PC-3 (cell line): ENCODE data around the gene DGCR6L. TPM values are rescaled to one million over a fixed set of nuclear protein-coding genes. Genes with fewer than 3 reads are reported as not detected.
"Not testable (repeated sequence)": the region's sequence is repeated elsewhere in the genome, so short reads cannot be mapped to it uniquely, and the experiment has no call there.

Experiments
- ATAC-seq: fragments of 200-7000 bp; cut with Tn5 transposase; 2 replicates; pipeline ENCODE4 v1.9.1; 2020; ENCODE audit warnings: mild to moderate bottlenecking, moderate library complexity
- BruUV-seq: library from RNA; stranded (reverse); fragments of 400-500 nt; replicated peaks from 2 replicates; lab custom pipeline; 2021; lab: Mats Ljungman, UMichigan
- CTCF ChIA-PET: fragments of 300-600 bp; sonication (Branson Sonifier 250); formaldehyde crosslinking; loops from one replicate; lab custom pipeline; 2022; ENCODE audit warnings: antibody characterized with exemption; lab: Charles Lee
- POLR2A ChIA-PET: fragments of 300-600 bp; sonication (Branson Sonifier 250); formaldehyde crosslinking; loops from one replicate; lab custom pipeline; 2022; ENCODE audit warnings: antibody characterized with exemption; ENCODE audit not compliant: unreplicated experiment; lab: Charles Lee
- DNase-seq: peaks from one replicate; pipeline ENCODE4 v3.0.0-alpha.2; 2015
- H2AFZ ChIP-seq: fragments of 300-600 bp; sonication (generic); 2 replicates; pipeline ENCODE4 v1.6.0; 2016; ENCODE audit warnings: antibody characterized with exemption, low read length
- H3F3A ChIP-seq: fragments of 300-600 bp; sonication (generic); one replicate; pipeline ENCODE4 v1.6.0; 2017; ENCODE audit warnings: antibody characterized with exemption, low read length, control low read depth, mild to moderate bottlenecking; ENCODE audit not compliant: unreplicated experiment
- H3K27ac ChIP-seq: fragments of 300-600 bp; sonication (generic); 2 replicates; pipeline ENCODE4 v1.5.1; 2016; ENCODE audit warnings: mild to moderate bottlenecking, low read length
- H3K27me3 ChIP-seq: fragments of 300-600 bp; sonication (generic); 2 replicates; pipeline ENCODE4 v1.6.1; 2016; ENCODE audit warnings: low read length, mixed read lengths
- H3K36me3 ChIP-seq: fragments of 300-600 bp; sonication (generic); 2 replicates; pipeline ENCODE4 v1.6.1; 2016; ENCODE audit warnings: low read depth, mixed run types, low read length, mixed read lengths
- H3K4me1 ChIP-seq: fragments of 300-600 bp; sonication (generic); 2 replicates; pipeline ENCODE4 v1.5.1; 2016; ENCODE audit warnings: low read length; ENCODE audit not compliant: insufficient read depth
- H3K4me2 ChIP-seq: fragments of 300-600 bp; sonication (generic); 2 replicates; pipeline ENCODE4 v1.6.0; 2016; ENCODE audit warnings: low read length
- H3K4me3 ChIP-seq: fragments of 300-600 bp; sonication (generic); 2 replicates; pipeline ENCODE4 v1.5.1; 2016; ENCODE audit warnings: mild to moderate bottlenecking, low read length, mixed read lengths
- H3K79me2 ChIP-seq: fragments of 300-600 bp; sonication (generic); 2 replicates; pipeline ENCODE4 v1.6.1; 2017; ENCODE audit warnings: low read length, mixed read lengths
- H3K9ac ChIP-seq: fragments of 300-600 bp; sonication (generic); 2 replicates; pipeline ENCODE4 v1.6.0; 2016; ENCODE audit warnings: mild to moderate bottlenecking, low read length
- H3K9me2 ChIP-seq: fragments of 300-600 bp; sonication (generic); replicated peaks from 2 replicates; pipeline ENCODE4 v1.6.1; 2016; ENCODE audit warnings: mixed run types, low read length, mixed read lengths
- H3K9me3 ChIP-seq: fragments of 300-600 bp; sonication (generic); 2 replicates; pipeline ENCODE4 v1.6.1; 2016; ENCODE audit warnings: low read length, mixed read lengths
- H4K20me1 ChIP-seq: fragments of 300-600 bp; sonication (generic); 2 replicates; pipeline ENCODE4 v1.6.1; 2016; ENCODE audit warnings: low read length, mixed read lengths
- EZH2 ChIP-seq: fragments of 300-600 bp; sonication (generic); IDR thresholded peaks from one replicate; pipeline ENCODE4 v1.6.1; 2017; ENCODE audit warnings: antibody characterized with exemption, mild to moderate bottlenecking, low read length; ENCODE audit not compliant: unreplicated experiment
- EZH2phosphoT487 ChIP-seq: fragments of 300-600 bp; sonication (generic); IDR thresholded peaks from 2 replicates; pipeline ENCODE4 v1.6.1; 2018; ENCODE audit warnings: mild to moderate bottlenecking, antibody characterized with exemption, low read length, borderline replicate concordance
- intact Hi-C: fragments of 100-400 bp; cut with micrococcal nuclease; formaldehyde crosslinking; loops from 2 replicates; pipeline ENCODE4 v1.9.0; 2023
- total RNA-seq: library from RNA; depleted of rRNA; stranded (reverse); fragments of >200 nt; gene quantifications from 2 replicates; pipeline ENCODE4 v1.2.3, GENCODE V29; 2014
- TF ChIP-seq, protein P1 (sequence below): fragments of 300-600 bp; sonication (generic); conservative IDR thresholded peaks from 2 replicates; pipeline ENCODE4 v1.5.1; 2017; ENCODE audit warnings: antibody characterized with exemption, low read depth, mild to moderate bottlenecking, low read length

Gene DGCR6L
- total RNA-seq, 1 experiment from 2014 or later, result 78.1 TPM

DNA sequence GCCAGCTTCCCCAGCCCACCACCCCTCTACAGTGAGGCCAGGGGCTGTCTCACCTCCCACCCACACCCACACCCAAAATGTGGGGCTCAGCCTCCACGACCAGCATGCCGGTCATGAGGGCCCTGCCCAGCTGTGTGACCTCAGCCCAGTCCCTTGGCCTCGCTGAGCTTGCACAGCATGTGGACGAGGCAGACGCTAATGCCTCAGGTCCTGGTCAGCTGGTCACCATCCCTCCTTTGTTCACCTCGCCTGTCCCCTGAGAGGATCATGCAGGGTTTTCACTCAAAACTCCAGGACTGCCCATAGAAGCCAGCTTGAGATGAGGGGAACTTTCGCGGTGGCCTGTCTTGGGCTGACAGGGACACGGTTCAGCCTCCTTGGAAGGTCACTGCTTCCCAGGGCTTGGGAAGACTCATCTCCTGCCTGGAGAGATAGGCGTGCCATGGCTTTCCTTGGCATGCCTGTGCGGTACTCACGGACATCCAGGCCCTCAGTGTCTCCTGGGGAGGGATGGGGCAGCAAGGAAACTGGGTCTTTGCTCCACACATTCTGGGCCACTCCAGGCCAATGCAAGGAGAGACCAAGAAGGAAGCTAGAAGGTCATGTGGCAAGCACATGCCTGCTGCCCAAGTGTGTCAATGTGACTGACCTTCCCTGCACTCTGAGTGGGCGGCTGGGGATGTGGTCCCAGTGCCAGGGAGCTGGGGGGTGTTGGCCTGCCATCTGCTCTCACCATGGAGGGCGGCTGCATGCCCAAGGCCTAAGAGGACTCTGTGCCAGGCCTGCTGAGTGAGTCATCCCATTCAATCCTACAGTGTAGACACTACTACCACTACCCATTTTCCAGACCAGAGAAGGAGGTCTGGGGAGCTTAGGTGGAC lies 48.5 kb downstream of the DGCR6L start:
- Histone ChIP-seq H3K27me3 (no peaks in the 10 kb centered on the region), H3K9me3 (no peaks in the 10 kb centered on the region), H3K4me3 (no peak overlapping the region), H3K9ac (no peak overlapping the region), H3K27ac (no peak overlapping the region), H3K36me3 (no peaks in the 10 kb centered on the region), H3K4me2 (no peak overlapping the region), H3F3A (no peaks in the 10 kb centered on the region), H4K20me1 (no peaks in the 10 kb centered on the region), H3K4me1 (no peaks in the 10 kb centered on the region), H3K9me2 (no peaks in the 10 kb centered on the region), H2AFZ (no peak overlapping the region), H3K79me2 (no peaks in the 10 kb centered on the region)
- TF ChIP-seq EZH2phosphoT487 (no peak), EZH2 (no peak)
- TF ChIP-seq, protein P1, sequence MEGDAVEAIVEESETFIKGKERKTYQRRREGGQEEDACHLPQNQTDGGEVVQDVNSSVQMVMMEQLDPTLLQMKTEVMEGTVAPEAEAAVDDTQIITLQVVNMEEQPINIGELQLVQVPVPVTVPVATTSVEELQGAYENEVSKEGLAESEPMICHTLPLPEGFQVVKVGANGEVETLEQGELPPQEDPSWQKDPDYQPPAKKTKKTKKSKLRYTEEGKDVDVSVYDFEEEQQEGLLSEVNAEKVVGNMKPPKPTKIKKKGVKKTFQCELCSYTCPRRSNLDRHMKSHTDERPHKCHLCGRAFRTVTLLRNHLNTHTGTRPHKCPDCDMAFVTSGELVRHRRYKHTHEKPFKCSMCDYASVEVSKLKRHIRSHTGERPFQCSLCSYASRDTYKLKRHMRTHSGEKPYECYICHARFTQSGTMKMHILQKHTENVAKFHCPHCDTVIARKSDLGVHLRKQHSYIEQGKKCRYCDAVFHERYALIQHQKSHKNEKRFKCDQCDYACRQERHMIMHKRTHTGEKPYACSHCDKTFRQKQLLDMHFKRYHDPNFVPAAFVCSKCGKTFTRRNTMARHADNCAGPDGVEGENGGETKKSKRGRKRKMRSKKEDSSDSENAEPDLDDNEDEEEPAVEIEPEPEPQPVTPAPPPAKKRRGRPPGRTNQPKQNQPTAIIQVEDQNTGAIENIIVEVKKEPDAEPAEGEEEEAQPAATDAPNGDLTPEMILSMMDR, result no peak
- ChIA-PET POLR2A (no interaction called here), CTCF (interaction anchor here (0.7 kb wide), 1 partner anchor 1304 kb away, joined by 6 read pairs; no protein-coding TSS in a partner anchor)
- intact Hi-C loops, result no loop called here
- DNase-seq (no peak), ATAC-seq (no peak)
- BruUV-seq, result no TSS peak

DNA sequence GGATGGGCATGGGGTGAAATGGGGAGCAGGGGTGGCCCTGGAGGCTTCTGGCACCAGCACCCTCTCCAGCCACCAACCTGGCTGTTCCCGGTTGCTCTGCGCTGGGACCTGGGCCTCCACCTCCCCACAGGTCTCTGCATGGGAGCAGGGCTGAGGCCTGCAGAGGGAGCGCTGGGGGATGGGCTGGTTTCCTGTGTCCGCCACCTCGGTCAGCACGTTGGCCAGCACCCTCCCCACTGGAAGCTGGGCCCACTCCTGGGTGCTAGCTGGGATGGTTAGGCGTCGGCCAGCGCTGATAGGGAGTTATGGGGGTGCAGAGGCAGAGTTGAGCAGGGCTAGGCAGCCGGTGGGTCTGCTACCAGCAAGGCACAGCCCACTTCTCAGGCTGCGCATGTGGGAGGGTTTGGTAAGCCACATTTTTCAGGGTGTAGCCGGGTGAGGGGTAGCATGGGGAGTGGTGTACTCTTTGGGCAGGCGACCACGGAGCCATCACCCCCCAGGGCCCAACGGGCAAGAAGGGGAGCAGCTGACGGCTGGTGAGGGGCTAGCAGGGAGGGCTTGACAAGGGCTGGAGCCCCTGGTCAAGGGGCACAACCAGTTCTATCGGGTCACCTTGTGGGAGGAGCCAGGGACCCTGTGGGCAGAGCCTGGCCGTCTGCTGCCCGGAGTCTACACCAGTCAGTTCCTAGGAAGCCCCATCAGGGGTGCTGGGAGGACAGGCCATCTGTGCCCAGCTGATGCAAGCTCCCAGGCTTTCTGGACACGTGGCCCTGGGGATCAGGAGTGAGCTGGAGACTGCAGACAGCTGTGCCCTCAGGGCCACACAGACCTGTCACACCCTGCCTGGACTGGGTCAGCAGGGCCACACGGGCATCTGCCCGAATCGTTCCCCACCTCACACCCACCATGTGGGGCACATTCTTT lies 49.4 kb downstream of the DGCR6L start:
- H3K36me3 ChIP-seq, POLR2A ChIA-PET, H3K9me3 ChIP-seq, H4K20me1 ChIP-seq, H3K4me1 ChIP-seq, H3K9ac ChIP-seq, H3F3A ChIP-seq, H3K27ac ChIP-seq, H3K27me3 ChIP-seq, DNase-seq, H2AFZ ChIP-seq, H3K4me3 ChIP-seq, H3K9me2 ChIP-seq, H3K79me2 ChIP-seq, H3K4me2 ChIP-seq, ATAC-seq, BruUV-seq, intact Hi-C loops: not testable (repeated sequence)
- CTCF ChIA-PET, result interaction anchor here (0.7 kb wide), 1 partner anchor 1303 kb away, joined by 6 read pairs; no protein-coding TSS in a partner anchor

DNA sequence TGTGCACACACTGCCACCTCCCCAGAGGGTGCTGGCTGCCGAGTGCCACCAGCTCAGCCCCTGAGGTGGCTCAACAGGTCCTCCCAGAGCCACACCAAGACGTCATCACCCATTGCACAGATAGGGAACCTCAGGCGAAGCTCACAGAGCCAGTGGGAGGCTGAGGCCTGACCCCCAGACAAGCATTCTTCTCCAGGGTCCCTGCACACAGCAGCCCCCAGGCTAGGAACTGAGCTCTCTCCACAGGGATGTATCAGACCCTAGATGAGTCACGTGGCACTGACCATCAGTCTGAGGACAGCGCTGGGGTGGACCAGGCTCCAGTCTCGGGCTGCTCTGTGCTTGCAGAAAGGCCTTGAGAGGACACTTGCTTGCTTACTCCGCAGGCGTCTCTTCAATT lies 50.2 kb downstream of the DGCR6L start:
- ATAC-seq, CTCF ChIA-PET, intact Hi-C loops, H3K27ac ChIP-seq, H3K27me3 ChIP-seq, H3K36me3 ChIP-seq, H3K4me2 ChIP-seq, H3K79me2 ChIP-seq, H4K20me1 ChIP-seq, H3K9me2 ChIP-seq, DNase-seq, H3K4me1 ChIP-seq, H2AFZ ChIP-seq, BruUV-seq, H3K9me3 ChIP-seq, H3K9ac ChIP-seq, H3F3A ChIP-seq, POLR2A ChIA-PET, H3K4me3 ChIP-seq: not testable (repeated sequence)

DNA sequence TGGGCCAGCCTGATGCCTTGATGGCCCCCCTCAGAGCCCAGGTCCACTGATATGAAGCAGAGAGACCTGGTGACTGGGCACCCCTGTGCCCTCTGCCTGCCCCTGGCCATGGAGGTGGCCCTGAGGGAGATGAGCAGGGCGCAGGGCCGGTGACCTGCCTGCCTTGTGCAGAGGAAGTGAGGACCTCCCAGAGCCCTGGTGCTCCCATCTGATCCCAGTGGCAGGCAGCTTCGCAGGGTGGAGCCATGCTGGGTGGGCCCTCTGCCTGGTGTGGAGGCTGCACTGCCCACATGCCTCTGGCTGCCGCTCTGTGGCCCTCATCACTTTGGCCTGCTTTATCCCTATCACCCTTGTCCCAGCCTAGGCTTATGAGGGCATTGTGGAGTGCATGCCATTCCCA lies 50.7 kb downstream of the DGCR6L start:
- H3K4me3 ChIP-seq, POLR2A ChIA-PET, H3K4me1 ChIP-seq, ATAC-seq, H3F3A ChIP-seq, CTCF ChIA-PET, H3K9me3 ChIP-seq, H2AFZ ChIP-seq, H4K20me1 ChIP-seq, intact Hi-C loops, DNase-seq, H3K79me2 ChIP-seq, H3K4me2 ChIP-seq, H3K27ac ChIP-seq, BruUV-seq, H3K9ac ChIP-seq, H3K27me3 ChIP-seq, H3K36me3 ChIP-seq, H3K9me2 ChIP-seq: not testable (repeated sequence)
